Adrenal gland (tissue), 12 donors: ENCODE measurements around the gene ATE1. TPM values are rescaled to one million over a fixed set of nuclear protein-coding genes. Genes with fewer than 3 reads are reported as not detected.

Source experiments
- DNase-seq, 7 donors: peaks; one replicate each; pipeline ENCODE4 v3.0.0-alpha.2; 2019 to 2020
- H3K27ac ChIP-seq, 5 donors: fragments of 200-600 bp; sonication (generic) in 4 of 5; 1 replicate in 3 of 5; 2 replicates in 2 of 5; pipeline versions ENCODE4 v1.5.1 to v1.8.0; 2016 to 2020; ENCODE audit warnings: mild to moderate bottlenecking in 1 of 5
- H3K27me3 ChIP-seq: fragments of 200-600 bp; 2 replicates; pipeline ENCODE4 v1.8.0; 2021
- H3K36me3 ChIP-seq, 2 donors: fragments of 200-600 bp; replicated peaks in 1 of 2; 1 replicate in 1 of 2; 2 replicates in 1 of 2; pipeline versions ENCODE4 v1.5.1 to v1.8.0; 2018 to 2022
- H3K4me1 ChIP-seq, 2 donors: fragments of 200-600 bp; replicated peaks in 1 of 2; 1 replicate in 1 of 2; 2 replicates in 1 of 2; pipeline versions ENCODE4 v1.5.1 to v1.8.0; 2018 to 2021
- H3K4me3 ChIP-seq, 4 donors: fragments of 200-600 bp; sonication (generic) in 3 of 4; one replicate each; pipeline ENCODE4 v1.5.1; 2016 to 2018
- H3K9me3 ChIP-seq, 3 donors: fragments of 200-600 bp; sonication (generic) in 1 of 3; replicated peaks in 1 of 3; 1 replicate in 2 of 3; 2 replicates in 1 of 3; pipeline versions ENCODE4 v1.5.1 to v1.8.0; 2016 to 2021
- POLR2A ChIP-seq, 2 donors: fragments of 450-650 bp; IDR thresholded peaks; one replicate each; pipeline ENCODE4 v1.6.1; 2017; ENCODE audit warnings: antibody characterized with exemption in 2 of 2, mild to moderate bottlenecking in 2 of 2, moderate library complexity in 1 of 2
- WGBS, 4 donors: extraction: QIAGEN DNeasy Blood & Tissue Kit in 2 of 4; methylation state at CpG; one replicate each; pipeline versions ENCODE4 v1.1.5 to v1.1.7; 2013 to 2017; 5-methylcytosine and 5-hydroxymethylcytosine counted together
- intact Hi-C, 2 donors: fragments of 100-400 bp; cut with DNase I; formaldehyde crosslinking; loops; one replicate each; pipeline versions ENCODE4 v1.14.1 to v1.15.0; 2022 to 2023
- polyA plus RNA-seq, 3 donors: library from polyadenylated mRNA; stranded (reverse); fragments of 200-250 nt in 2 of 3; fragments of 350-450 nt in 1 of 3; fragmentation: Illumina TruSeq in 1 of 3; extraction: RNeasy Lipid Tissue Mini Kit (QIAGEN cat#74804) in 1 of 3; gene quantifications; one replicate each; pipeline ENCODE4 v1.2.3, GENCODE V29; 2013 to 2014
- total RNA-seq, 9 donors: library from RNA; depleted of rRNA in 4 of 9; stranded (reverse); fragments of >200 nt in 4 of 9; fragments of 120-200 nt in 1 of 9; fragmentation: NEBNext Ultra II Directional in 1 of 9; extraction: Animal tissue kit (Norgen Biotek cat#: 25700) in 1 of 9; gene quantifications; one replicate each; pipeline versions ENCODE4 v1.1.0 to v1.2.4, GENCODE V29; 2013 to 2023
- TF ChIP-seq, protein P1 (sequence below), 6 experiments: fragments of 450-650 bp in 4 of 6; fragments of 200-600 bp in 2 of 6; sonication (generic) in 1 of 6; IDR thresholded peaks; 1 replicate in 5 of 6; 2 replicates in 1 of 6; pipeline versions ENCODE4 v1.5.1 to v1.8.0; 2016 to 2021; ENCODE audit warnings: antibody characterized with exemption in 6 of 6, mild to moderate bottlenecking in 2 of 6, moderate library complexity in 1 of 6
- donor health status: healthy with polysubstance abuse.
- donor health status: Bipolar disorder and iron deficiency.
- donor health status: DM: yes; HTN: yes; CAD: no.
- donor health status: DM: no; HTN: no; CAD: no.
- donor health status: DM: no; HTN: no; CAD: no.
- donor health status: DM: yes; HTN: yes; CAD: no.

The ATE1 gene
- total and polyA plus RNA-seq, 12 donors, result 4.2 to 53.7 (median 31.9) TPM

DNA sequence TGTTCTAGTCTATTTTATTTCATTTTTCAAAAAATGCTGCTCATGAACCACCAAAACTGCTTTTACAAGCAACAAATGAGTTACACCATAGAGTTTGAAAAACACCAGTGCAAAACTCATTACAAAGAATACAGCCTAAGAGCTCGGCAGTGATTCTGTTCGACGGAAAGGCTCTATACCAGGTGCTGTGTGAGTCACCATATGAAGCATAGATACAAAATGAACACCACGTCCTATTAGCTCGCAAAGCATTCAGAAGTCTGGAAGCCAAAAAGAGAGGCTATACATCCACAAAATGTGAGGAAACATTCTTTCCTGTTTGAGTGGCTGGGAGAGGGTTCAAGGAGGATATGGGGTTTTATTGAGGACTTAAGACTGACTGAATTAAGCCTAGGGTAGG, 136.1 kb downstream of the ATE1 start:
- WGBS, 4 donors, result 95 to 96% (median 95%) methylated on average over 5 of the region's 5 CpGs
- TF ChIP-seq POLR2A (IDR thresholded peaks at IDR 0.05), result no peak
- TF ChIP-seq, protein P1, sequence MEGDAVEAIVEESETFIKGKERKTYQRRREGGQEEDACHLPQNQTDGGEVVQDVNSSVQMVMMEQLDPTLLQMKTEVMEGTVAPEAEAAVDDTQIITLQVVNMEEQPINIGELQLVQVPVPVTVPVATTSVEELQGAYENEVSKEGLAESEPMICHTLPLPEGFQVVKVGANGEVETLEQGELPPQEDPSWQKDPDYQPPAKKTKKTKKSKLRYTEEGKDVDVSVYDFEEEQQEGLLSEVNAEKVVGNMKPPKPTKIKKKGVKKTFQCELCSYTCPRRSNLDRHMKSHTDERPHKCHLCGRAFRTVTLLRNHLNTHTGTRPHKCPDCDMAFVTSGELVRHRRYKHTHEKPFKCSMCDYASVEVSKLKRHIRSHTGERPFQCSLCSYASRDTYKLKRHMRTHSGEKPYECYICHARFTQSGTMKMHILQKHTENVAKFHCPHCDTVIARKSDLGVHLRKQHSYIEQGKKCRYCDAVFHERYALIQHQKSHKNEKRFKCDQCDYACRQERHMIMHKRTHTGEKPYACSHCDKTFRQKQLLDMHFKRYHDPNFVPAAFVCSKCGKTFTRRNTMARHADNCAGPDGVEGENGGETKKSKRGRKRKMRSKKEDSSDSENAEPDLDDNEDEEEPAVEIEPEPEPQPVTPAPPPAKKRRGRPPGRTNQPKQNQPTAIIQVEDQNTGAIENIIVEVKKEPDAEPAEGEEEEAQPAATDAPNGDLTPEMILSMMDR (IDR thresholded peaks at IDR 0.05), result no peak
- Histone ChIP-seq H3K4me3 (no peak overlapping the region), H3K9me3 (no peaks in the 10 kb centered on the region), H3K36me3 (no peaks in the 10 kb centered on the region), H3K27ac (no peak overlapping the region), H3K4me1 (peaks cover 0 to 5% of the 10 kb centered on the region in 2 donors), H3K27me3 (no peaks in the 10 kb centered on the region)
- DNase-seq, result no peak
- intact Hi-C loops, result no loop called here

DNA sequence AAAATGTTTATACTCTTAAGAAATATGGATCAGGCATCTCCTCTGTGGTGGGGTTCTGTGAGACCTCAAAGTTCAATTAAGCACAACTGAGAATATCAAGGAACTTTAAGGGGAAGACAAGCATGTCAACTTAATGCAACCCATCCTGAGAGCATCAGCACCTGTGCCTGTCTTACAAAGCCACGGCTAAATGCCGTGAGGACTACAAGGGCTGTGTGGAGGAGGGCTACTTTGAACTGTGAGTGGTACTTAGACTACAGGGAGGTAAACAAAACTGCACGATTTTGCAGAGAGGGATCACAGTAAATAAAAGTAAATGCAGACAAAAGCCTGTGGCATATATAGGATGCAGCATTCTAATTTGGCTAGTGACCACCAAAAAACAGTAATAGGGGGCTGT, 139.1 kb downstream of the ATE1 start:
- WGBS, 4 donors, result 88 to 94% (median 91%) methylated on average over 3 of the region's 3 CpGs
- no peaks in the 10 kb centered on the region for H3K9me3 ChIP-seq
- no peak overlapping the region for H3K27ac ChIP-seq
- H3K4me1 ChIP-seq, result peaks cover 0 to 5% of the 10 kb centered on the region in 2 donors
- intact Hi-C loops, result no loop called here
- DNase-seq, result no peak
- H3K27me3 ChIP-seq, result no peaks in the 10 kb centered on the region
- no peak overlapping the region for H3K4me3 ChIP-seq
- H3K36me3 ChIP-seq, result no peaks in the 10 kb centered on the region
- TF ChIP-seq POLR2A (IDR thresholded peaks at IDR 0.05), result no peak
- TF ChIP-seq, protein P1 (IDR thresholded peaks at IDR 0.05), result no peak

DNA sequence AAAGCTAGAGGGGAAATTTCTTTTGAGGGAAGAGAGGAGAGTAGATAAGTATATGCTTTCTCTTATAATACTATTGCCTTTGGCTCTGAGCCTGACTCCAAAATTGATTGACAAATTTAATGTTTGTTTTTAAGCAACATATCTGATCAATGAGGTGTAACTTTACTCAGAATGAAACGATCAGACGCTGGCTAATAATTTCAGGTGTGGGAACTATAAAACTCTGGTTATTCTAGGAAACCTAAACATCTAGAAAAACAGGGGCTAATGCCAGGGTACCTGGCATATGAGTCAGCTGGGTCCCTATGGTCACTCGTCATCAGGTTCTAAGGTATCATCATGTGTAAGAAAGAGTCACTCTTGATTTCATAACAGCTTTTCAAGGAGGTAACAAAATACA, 139.7 kb downstream of the ATE1 start:
- Histone ChIP-seq H3K27me3 (no peaks in the 10 kb centered on the region), H3K4me3 (no peak overlapping the region), H3K36me3 (no peaks in the 10 kb centered on the region), H3K27ac (no peak overlapping the region), H3K9me3 (no peaks in the 10 kb centered on the region), H3K4me1 (peaks cover 0 to 5% of the 10 kb centered on the region in 2 donors)
- TF ChIP-seq POLR2A (IDR thresholded peaks at IDR 0.05), result no peak
- TF ChIP-seq, protein P1 (IDR thresholded peaks at IDR 0.05), result no peak
- intact Hi-C loops, result no loop called here
- DNase-seq, result no peak
- 84 to 95% (median 91%) methylated on average over 3 of the region's 3 CpGs for WGBS, 4 donors

DNA sequence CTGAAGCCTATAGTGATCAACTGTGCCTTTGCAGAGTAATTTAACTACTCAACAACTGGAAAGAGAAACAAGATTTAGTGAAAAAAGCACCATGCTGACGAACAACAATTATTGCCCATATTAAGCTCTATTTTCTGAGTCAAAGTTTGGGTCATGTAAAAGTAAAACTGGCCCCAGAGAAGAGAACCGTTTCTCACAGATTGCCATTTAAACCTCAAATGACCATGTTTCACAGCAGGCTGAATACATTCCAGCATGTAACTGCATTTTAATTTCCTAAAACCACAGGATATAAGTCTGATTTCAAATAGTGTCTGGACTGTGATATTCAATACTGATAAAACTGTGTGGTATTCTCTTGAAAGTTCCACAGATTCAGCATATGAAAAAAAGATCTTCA, 140.7 kb downstream of the ATE1 start:
- H3K27ac ChIP-seq, result no peak overlapping the region
- no peak for TF ChIP-seq POLR2A (IDR thresholded peaks at IDR 0.05)
- TF ChIP-seq, protein P1 (IDR thresholded peaks at IDR 0.05), result no peak
- intact Hi-C loops, result no loop called here
- peaks cover 0 to under 1% of the 10 kb centered on the region in 2 donors for H3K4me1 ChIP-seq
- WGBS, 4 donors, result 84 to 93% (median 87%) methylated on average over 2 of the region's 2 CpGs
- H3K4me3 ChIP-seq, result no peak overlapping the region
- no peak for DNase-seq
- H3K27me3 ChIP-seq, result no peaks in the 10 kb centered on the region
- no peaks in the 10 kb centered on the region for H3K9me3 ChIP-seq
- H3K36me3 ChIP-seq, result no peaks in the 10 kb centered on the region
